ENCODE results near the gene ATP9B. TPM values are rescaled to one million over a fixed set of nuclear protein-coding genes. Genes with fewer than 3 reads are reported as not detected.

ATP9B gene
- total RNA-seq, 2 experiments from 2014 or later = 61.9 to 63.5 TPM

- H3K36me3 Mint-ChIP-seq (ENCODE audit: low read depth) = no peaks in the 10 kb centered on the region
- Histone ChIP-seq H3K27ac (ENCODE audit: low read depth in 1 of 2, low read length in 2 of 2) (no peak overlapping the region), H3K27me3 (ENCODE audit: control insufficient read depth in 1 of 2, insufficient read depth in 2 of 2, low read length in 2 of 2) (peaks cover 0 to 2% of the 10 kb centered on the region in 2 experiments), H3K4me3 (ENCODE audit: low read length) (no peak overlapping the region), H3K9me3 (ENCODE audit: control insufficient read depth in 1 of 2, insufficient read depth in 1 of 2, low read length in 2 of 2) (peaks cover 0 to 16% of the 10 kb centered on the region in 2 experiments), H3K36me3 (ENCODE audit: insufficient read depth, low read length) (no peaks in the 10 kb centered on the region), H3K4me1 (ENCODE audit: insufficient read depth, low read length) (no peaks in the 10 kb centered on the region)
- DNase-seq (no peak), ATAC-seq (ENCODE audit: poor library complexity) (no peak)
- peaks cover 11% of the 10 kb centered on the region for H3K27me3 Mint-ChIP-seq
- no peak for TF ChIP-seq CTCF (IDR thresholded peaks at IDR 0.05)
- no peak overlapping the region for H3K4me3 Mint-ChIP-seq
- intact Hi-C loops (cut with DNase I, micrococcal nuclease) = no loop called here
- CTCF ChIA-PET = no interaction called here
- POLR2A ChIA-PET = interaction anchor here (0.6 to 0.7 kb wide), 2 partner anchors 18 to 19 kb away, joined by 3 to 4 read pairs; partner anchors contain the start of gene ATP9B
- no peaks in the 10 kb centered on the region for H3K9me3 Mint-ChIP-seq
- H3K27ac Mint-ChIP-seq = no peak overlapping the region
- H3K4me1 Mint-ChIP-seq (ENCODE audit: low read depth) = no peaks in the 10 kb centered on the region
These were observed 19.2 kb upstream of the ATP9B start for GRCh38 chr18:79050005-79050404.

GRCh38 chr18:79056827-79057367 is 12.3 kb upstream of the ATP9B start:
- ChIA-PET CTCF (no interaction called here), POLR2A (no interaction called here)
- no peak for ATAC-seq (ENCODE audit: poor library complexity)
- Mint-ChIP-seq H3K27me3 (peaks cover 15% of the 10 kb centered on the region), H3K4me1 (ENCODE audit: low read depth) (no peaks in the 10 kb centered on the region), H3K4me3 (no peak overlapping the region), H3K27ac (no peak overlapping the region), H3K9me3 (no peaks in the 10 kb centered on the region), H3K36me3 (ENCODE audit: low read depth) (no peaks in the 10 kb centered on the region)
- Histone ChIP-seq H3K4me1 (ENCODE audit: insufficient read depth, low read length) (no peaks in the 10 kb centered on the region), H3K27ac (ENCODE audit: low read depth in 1 of 2, low read length in 2 of 2) (no peak overlapping the region), H3K4me3 (ENCODE audit: low read length) (no peak overlapping the region), H3K36me3 (ENCODE audit: insufficient read depth, low read length) (no peaks in the 10 kb centered on the region), H3K9me3 (ENCODE audit: control insufficient read depth in 1 of 2, insufficient read depth in 1 of 2, low read length in 2 of 2) (peaks cover 0 to 15% of the 10 kb centered on the region in 2 experiments), H3K27me3 (ENCODE audit: control insufficient read depth in 1 of 2, insufficient read depth in 2 of 2, low read length in 2 of 2) (peaks cover 7% of the 10 kb centered on the region in 2 experiments)
- intact Hi-C loops (cut with DNase I, micrococcal nuclease) = no loop called here
- TF ChIP-seq CTCF (IDR thresholded peaks at IDR 0.05) = no peak
- no peak for DNase-seq

- Histone ChIP-seq H3K9me3 (ENCODE audit: control insufficient read depth in 1 of 2, insufficient read depth in 1 of 2, low read length in 2 of 2) (peaks cover 0 to 15% of the 10 kb centered on the region in 2 experiments), H3K4me1 (ENCODE audit: insufficient read depth, low read length) (no peaks in the 10 kb centered on the region), H3K36me3 (ENCODE audit: insufficient read depth, low read length) (no peaks in the 10 kb centered on the region), H3K4me3 (ENCODE audit: low read length) (no peak overlapping the region), H3K27me3 (ENCODE audit: control insufficient read depth in 1 of 2, insufficient read depth in 2 of 2, low read length in 2 of 2) (peaks cover 7% of the 10 kb centered on the region in 2 experiments), H3K27ac (ENCODE audit: low read depth in 1 of 2, low read length in 2 of 2) (no peak overlapping the region)
- H3K4me1 Mint-ChIP-seq (ENCODE audit: low read depth) = no peaks in the 10 kb centered on the region
- intact Hi-C loops (cut with DNase I, micrococcal nuclease) = no loop called here
- H3K4me3 Mint-ChIP-seq = no peak overlapping the region
- POLR2A ChIA-PET = interaction anchor here (0.9 kb wide), 1 partner anchor 11 kb away, joined by 4 read pairs; the partner anchor contains the start of gene ATP9B
- TF ChIP-seq CTCF (IDR thresholded peaks at IDR 0.05) = no peak
- DNase-seq (no peak), ATAC-seq (ENCODE audit: poor library complexity) (no peak)
- H3K27ac Mint-ChIP-seq = no peak overlapping the region
- no peaks in the 10 kb centered on the region for H3K9me3 Mint-ChIP-seq
- H3K36me3 Mint-ChIP-seq (ENCODE audit: low read depth) = no peaks in the 10 kb centered on the region
- H3K27me3 Mint-ChIP-seq = peaks cover 15% of the 10 kb centered on the region
- CTCF ChIA-PET = interaction anchor here (0.6 to 0.7 kb wide), 2 partner anchors 10 to 28 kb away, joined by 3 to 5 read pairs; no protein-coding TSS in a partner anchor
These were observed 11.2 kb upstream of the ATP9B start for GRCh38 chr18:79058007-79058406.

Measured in CD4-positive, alpha-beta T cell (primary cell).